ENCODE data around the gene SLC24A2. TPM values are rescaled to one million over a fixed set of nuclear protein-coding genes. Genes with fewer than 3 reads are reported as not detected.

Gene SLC24A2
- total RNA-seq, 2 donors from 2014 or later: not detected

DNA sequence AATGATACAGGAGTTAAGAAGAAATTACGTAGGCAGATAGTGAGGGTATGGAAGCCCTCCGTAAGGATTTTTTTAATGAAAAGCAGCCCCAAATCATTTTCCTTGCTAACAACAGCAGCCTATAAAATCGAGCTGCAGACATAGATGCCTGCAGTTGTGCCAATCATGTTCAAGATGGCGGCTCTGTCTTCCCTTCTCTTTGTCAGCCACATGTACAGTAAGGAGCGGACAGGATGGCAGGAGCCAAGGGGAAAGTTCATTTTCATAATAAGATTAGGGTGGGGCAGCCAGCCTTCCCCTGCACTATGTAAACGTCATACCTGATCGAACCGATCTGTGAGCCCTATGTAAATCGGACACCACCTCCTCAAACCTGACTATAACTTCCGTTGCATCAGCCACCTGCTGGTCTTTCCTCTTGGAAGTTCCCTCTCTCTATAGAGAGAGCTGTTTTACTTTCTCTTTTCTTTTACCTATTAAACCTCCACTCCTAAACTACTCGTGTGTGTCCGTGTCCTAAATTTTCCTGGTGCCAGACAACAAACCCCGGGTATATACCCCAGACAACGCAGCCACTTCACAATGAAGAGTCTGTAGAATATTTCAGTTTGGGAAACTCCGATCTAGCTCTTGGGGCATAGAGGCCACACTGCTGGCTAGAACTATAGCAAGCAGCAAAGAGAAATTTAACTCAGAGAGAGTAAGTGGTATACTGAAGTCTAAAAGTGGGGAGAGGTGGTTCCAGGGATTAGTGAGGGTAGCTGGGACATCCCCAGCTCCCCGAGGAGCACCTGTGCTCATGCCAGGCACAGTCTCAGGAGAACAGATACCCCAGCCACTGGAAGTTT is 20.8 kb upstream of the SLC24A2 start:
- no peak overlapping the region for H3K27ac ChIP-seq
- no peak for ATAC-seq (ENCODE audit: insufficient number of reproducible peaks, low FRiP score, low read depth)
- H3K36me3 ChIP-seq: no peaks in the 10 kb centered on the region
- no peaks in the 10 kb centered on the region for H3K9me3 ChIP-seq
- no peak overlapping the region for H3K4me3 ChIP-seq
- no peak for DNase-seq (ENCODE audit: low spot score)
- H3K27me3 ChIP-seq (replicated peaks; ENCODE audit: insufficient read depth): no peaks in the 10 kb centered on the region
- TF ChIP-seq, protein P1, sequence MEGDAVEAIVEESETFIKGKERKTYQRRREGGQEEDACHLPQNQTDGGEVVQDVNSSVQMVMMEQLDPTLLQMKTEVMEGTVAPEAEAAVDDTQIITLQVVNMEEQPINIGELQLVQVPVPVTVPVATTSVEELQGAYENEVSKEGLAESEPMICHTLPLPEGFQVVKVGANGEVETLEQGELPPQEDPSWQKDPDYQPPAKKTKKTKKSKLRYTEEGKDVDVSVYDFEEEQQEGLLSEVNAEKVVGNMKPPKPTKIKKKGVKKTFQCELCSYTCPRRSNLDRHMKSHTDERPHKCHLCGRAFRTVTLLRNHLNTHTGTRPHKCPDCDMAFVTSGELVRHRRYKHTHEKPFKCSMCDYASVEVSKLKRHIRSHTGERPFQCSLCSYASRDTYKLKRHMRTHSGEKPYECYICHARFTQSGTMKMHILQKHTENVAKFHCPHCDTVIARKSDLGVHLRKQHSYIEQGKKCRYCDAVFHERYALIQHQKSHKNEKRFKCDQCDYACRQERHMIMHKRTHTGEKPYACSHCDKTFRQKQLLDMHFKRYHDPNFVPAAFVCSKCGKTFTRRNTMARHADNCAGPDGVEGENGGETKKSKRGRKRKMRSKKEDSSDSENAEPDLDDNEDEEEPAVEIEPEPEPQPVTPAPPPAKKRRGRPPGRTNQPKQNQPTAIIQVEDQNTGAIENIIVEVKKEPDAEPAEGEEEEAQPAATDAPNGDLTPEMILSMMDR (IDR thresholded peaks at IDR 0.05): no peak
- no peaks in the 10 kb centered on the region for H3K4me1 ChIP-seq (ENCODE audit: control insufficient read depth in 1 of 2, low read depth in 2 of 2)

DNA sequence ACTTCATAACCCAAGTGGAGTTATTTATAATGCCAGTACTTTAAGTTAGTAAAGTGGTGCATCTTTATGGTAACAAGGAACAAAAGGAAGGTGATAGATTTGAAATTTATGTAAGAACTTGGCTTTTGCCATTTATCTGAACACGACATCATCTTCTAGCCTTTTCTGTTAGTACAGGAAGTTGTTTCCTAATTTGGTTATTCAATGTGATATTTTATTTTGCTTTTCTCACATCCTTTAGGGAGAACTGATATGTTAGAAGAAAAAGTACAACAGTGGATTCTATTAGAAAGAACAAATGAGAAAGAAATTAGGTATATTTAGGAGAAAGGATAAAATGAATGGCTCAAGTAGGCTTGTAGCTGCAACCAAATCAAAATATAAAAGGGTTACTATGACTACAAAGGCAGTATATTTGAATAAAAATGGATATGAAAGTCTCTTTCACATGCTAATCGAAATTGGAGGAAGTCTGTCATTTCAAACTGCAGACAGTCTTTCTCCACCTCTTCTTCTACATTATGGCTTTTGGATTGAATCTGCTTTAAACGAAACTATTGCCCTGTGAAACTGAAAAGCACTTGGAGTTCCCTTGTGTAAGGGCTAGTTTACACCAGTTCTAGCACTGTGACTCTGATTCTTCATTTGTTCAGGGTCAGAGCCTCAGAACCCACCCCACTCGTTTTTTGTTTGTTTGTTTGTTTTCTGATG is 18.5 kb upstream of the SLC24A2 start:
- Histone ChIP-seq H3K36me3 (no peaks in the 10 kb centered on the region), H3K27me3 (replicated peaks; ENCODE audit: insufficient read depth) (no peaks in the 10 kb centered on the region), H3K4me3 (no peak overlapping the region), H3K9me3 (no peaks in the 10 kb centered on the region), H3K4me1 (ENCODE audit: control insufficient read depth in 1 of 2, low read depth in 2 of 2) (no peaks in the 10 kb centered on the region), H3K27ac (no peak overlapping the region)
- no peak for DNase-seq (ENCODE audit: low spot score)
- ATAC-seq (ENCODE audit: insufficient number of reproducible peaks, low FRiP score, low read depth): no peak
- TF ChIP-seq, protein P1 (IDR thresholded peaks at IDR 0.05): no peak

GRCh38 chr9:19804431-19804830 is 15.6 kb upstream of the SLC24A2 start:
- no peak for DNase-seq (ENCODE audit: low spot score)
- H3K27ac ChIP-seq: no peak overlapping the region
- H3K4me3 ChIP-seq: no peak overlapping the region
- H3K9me3 ChIP-seq: no peaks in the 10 kb centered on the region
- TF ChIP-seq, protein P1 (IDR thresholded peaks at IDR 0.05): no peak
- no peaks in the 10 kb centered on the region for H3K4me1 ChIP-seq (ENCODE audit: control insufficient read depth in 1 of 2, low read depth in 2 of 2)
- H3K36me3 ChIP-seq: no peaks in the 10 kb centered on the region
- no peaks in the 10 kb centered on the region for H3K27me3 ChIP-seq (replicated peaks; ENCODE audit: insufficient read depth)
- no peak for ATAC-seq (ENCODE audit: insufficient number of reproducible peaks, low FRiP score, low read depth)

- Histone ChIP-seq H3K27me3 (replicated peaks; ENCODE audit: insufficient read depth) (no peaks in the 10 kb centered on the region), H3K4me1 (ENCODE audit: control insufficient read depth in 1 of 2, low read depth in 2 of 2) (no peaks in the 10 kb centered on the region), H3K4me3 (no peak overlapping the region), H3K36me3 (no peaks in the 10 kb centered on the region), H3K27ac (no peak overlapping the region), H3K9me3 (no peaks in the 10 kb centered on the region)
- TF ChIP-seq, protein P1 (IDR thresholded peaks at IDR 0.05): no peak
- DNase-seq (ENCODE audit: low spot score) (no peak), ATAC-seq (ENCODE audit: insufficient number of reproducible peaks, low FRiP score, low read depth) (no peak)
These were observed 12.0 kb upstream of the SLC24A2 start for GRCh38 chr9:19800884-19801283.

DNA sequence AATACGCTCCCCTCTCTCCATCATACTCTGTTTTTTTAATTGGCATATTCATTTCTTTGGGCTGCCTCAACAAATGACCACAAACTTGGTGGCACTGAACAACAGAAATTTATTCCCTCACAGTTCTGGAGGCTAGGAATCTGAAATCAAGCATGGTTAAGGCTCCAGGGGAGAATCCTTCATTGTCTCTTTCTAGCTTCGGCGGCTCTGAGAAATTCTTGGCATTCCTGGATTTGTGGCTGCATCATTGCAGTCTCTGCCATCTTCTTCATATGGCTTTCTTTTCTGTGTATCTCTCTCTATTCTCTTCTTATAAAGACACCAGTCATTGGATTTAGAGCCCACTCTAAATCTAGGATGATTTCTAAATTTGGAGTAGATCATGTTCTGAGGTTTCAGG is 10.9 kb upstream of the SLC24A2 start:
- DNase-seq (ENCODE audit: low spot score): no peak
- Histone ChIP-seq H3K9me3 (no peaks in the 10 kb centered on the region), H3K27me3 (replicated peaks; ENCODE audit: insufficient read depth) (no peaks in the 10 kb centered on the region), H3K27ac (no peak overlapping the region), H3K4me1 (ENCODE audit: control insufficient read depth in 1 of 2, low read depth in 2 of 2) (no peaks in the 10 kb centered on the region), H3K4me3 (no peak overlapping the region), H3K36me3 (no peaks in the 10 kb centered on the region)
- no peak for ATAC-seq (ENCODE audit: insufficient number of reproducible peaks, low FRiP score, low read depth)
- TF ChIP-seq, protein P1 (IDR thresholded peaks at IDR 0.05): no peak
